ENCODE data around the gene CD200.
"Not testable (repeated sequence)": the region's sequence is repeated elsewhere in the genome, so short reads cannot be mapped to it uniquely, and the experiment has no call there.

Gene CD200

GRCh38 chr3:112388972-112389371, 56.0 kb downstream of the CD200 start:
- DNase-seq = no peak

GRCh38 chr3:112389961-112390360, 57.0 kb downstream of the CD200 start:
- DNase-seq = no peak

- peak in 36 of 51 donors; percentile 1 to 94 (median 34) for DNase-seq
Observed at GRCh38 chr3:112390783-112391641, 58.1 kb downstream of the CD200 start.

GRCh38 chr3:112391648-112392047, 58.7 kb downstream of the CD200 start:
- peak in 9 of 51 donors; percentile 11 to 82 (median 35) for DNase-seq

- no peak for DNase-seq
Observed at GRCh38 chr3:112392393-112393359, 59.7 kb downstream of the CD200 start.

GRCh38 chr3:112393360-112393728, 60.4 kb downstream of the CD200 start:
- no peak for DNase-seq

GRCh38 chr3:112394003-112394640, 61.2 kb downstream of the CD200 start:
- peak in 5 of 51 donors; percentile 1 to 7 (median 4) for DNase-seq

- DNase-seq = no peak
Observed at GRCh38 chr3:112395181-112395895, 62.4 kb downstream of the CD200 start.

- DNase-seq = no peak
Observed at GRCh38 chr3:112395896-112396290, 62.9 kb downstream of the CD200 start.

- no peak for DNase-seq
Observed at GRCh38 chr3:112397556-112397955, 64.6 kb downstream of the CD200 start.

GRCh38 chr3:112399064-112399463, 66.1 kb downstream of the CD200 start:
- DNase-seq = no peak

GRCh38 chr3:112399554-112399953, 66.6 kb downstream of the CD200 start:
- not testable (repeated sequence) for DNase-seq

GRCh38 chr3:112400317-112400716, 67.4 kb downstream of the CD200 start:
- DNase-seq = not testable (repeated sequence)

- no peak for DNase-seq
Observed at GRCh38 chr3:112401617-112402016, 68.7 kb downstream of the CD200 start.

- no peak for DNase-seq
Observed at GRCh38 chr3:112403103-112403502, 70.1 kb downstream of the CD200 start.

GRCh38 chr3:112404924-112405549, 72.1 kb downstream of the CD200 start:
- not testable (repeated sequence) for DNase-seq

GRCh38 chr3:112405845-112406244, 72.9 kb downstream of the CD200 start:
- no peak for DNase-seq

GRCh38 chr3:112407214-112407887, 74.4 kb downstream of the CD200 start:
- peak in 2 of 51 donors; percentile 4 to 20 for DNase-seq

- no peak for DNase-seq
Observed at GRCh38 chr3:112407888-112408702, 75.1 kb downstream of the CD200 start.

Data from hypothalamus (tissue), 51 donors.